HG02852 (cell line): ENCODE results near the gene CZIB.
"Not testable (repeated sequence)": the region's sequence is repeated elsewhere in the genome, so short reads cannot be mapped to it uniquely, and the experiment has no call there.

Experiments used
- ATAC-seq: cut with Tn5 transposase; IDR thresholded peaks from one replicate; pipeline ENCODE4 v1.9.1; 2021; ENCODE audit warnings: mild to moderate bottlenecking, moderate library complexity; ENCODE audit not compliant: unreplicated experiment

CZIB gene

GRCh38 chr1:53189061-53189460 is 31.4 kb downstream of the CZIB start:
- no peak for ATAC-seq

- no peak for ATAC-seq
Observed at GRCh38 chr1:53188099-53188498, 32.3 kb downstream of the CZIB start.

GRCh38 chr1:53187401-53187800 is 33.0 kb downstream of the CZIB start:
- no peak for ATAC-seq

GRCh38 chr1:53186533-53186932 is 33.9 kb downstream of the CZIB start:
- ATAC-seq, result no peak

- not testable (repeated sequence) for ATAC-seq
Observed at GRCh38 chr1:53185955-53186297, 34.5 kb downstream of the CZIB start.

GRCh38 chr1:53183095-53183990 is 37.1 kb downstream of the CZIB start:
- no peak for ATAC-seq

GRCh38 chr1:53182716-53183094 is 37.7 kb downstream of the CZIB start:
- ATAC-seq, result no peak

GRCh38 chr1:53182111-53182593 is 38.3 kb downstream of the CZIB start:
- no peak for ATAC-seq

GRCh38 chr1:53180951-53181350 is 39.5 kb downstream of the CZIB start:
- ATAC-seq, result no peak

- ATAC-seq, result no peak
Observed at GRCh38 chr1:53180226-53180625, 40.2 kb downstream of the CZIB start.

- ATAC-seq, result no peak
Observed at GRCh38 chr1:53176452-53177208, 43.8 kb downstream of the CZIB start.

GRCh38 chr1:53174971-53175913 is 45.2 kb downstream of the CZIB start:
- ATAC-seq, result no peak

- ATAC-seq, result no peak
Observed at GRCh38 chr1:53172426-53173128, 47.9 kb downstream of the CZIB start.

- ATAC-seq, result no peak
Observed at GRCh38 chr1:53166912-53167311, 53.5 kb downstream of the CZIB start.

GRCh38 chr1:53166366-53166765 is 54.1 kb downstream of the CZIB start:
- no peak for ATAC-seq

- no peak for ATAC-seq
Observed at GRCh38 chr1:53165408-53165961, 54.9 kb downstream of the CZIB start.
